OCI-LY1 (cell line): ENCODE results near the gene ADARB2.

ENCODE experiments used
- H2AFZ ChIP-seq: fragments of 200-600 bp; sonication (generic), shearing (Covaris generic); 2 replicates; pipeline ENCODE4 v1.6.0; 2014; ENCODE audit warnings: antibody characterized with exemption, mild to moderate bottlenecking, low read length
- H3F3A ChIP-seq: fragments of 200-600 bp; sonication (generic), shearing (Covaris generic); 2 replicates; pipeline ENCODE4 v1.6.0; 2014; ENCODE audit warnings: mild to moderate bottlenecking, antibody characterized with exemption, low read length, moderate library complexity; ENCODE audit not compliant: insufficient read depth
- H3K27ac ChIP-seq: fragments of 200-600 bp; sonication (generic); 2 replicates; pipeline ENCODE4 v1.5.1; 2014; ENCODE audit warnings: low read length, mixed run types, mild to moderate bottlenecking, low read depth; ENCODE audit not compliant: poor library complexity, severe bottlenecking
- H3K27me3 ChIP-seq: fragments of 200-600 bp; sonication (generic); 2 replicates; pipeline ENCODE4 v1.6.0; 2014; ENCODE audit warnings: antibody characterized with exemption, mild to moderate bottlenecking, low read length, moderate library complexity; ENCODE audit not compliant: insufficient read depth
- H3K36me3 ChIP-seq: fragments of 200-600 bp; sonication (generic); 2 replicates; pipeline ENCODE4 v1.6.1; 2014; ENCODE audit warnings: mild to moderate bottlenecking, antibody characterized with exemption, low read length, moderate library complexity, mixed read lengths; ENCODE audit not compliant: insufficient read depth
- H3K4me1 ChIP-seq: fragments of 200-600 bp; sonication (generic); 2 replicates; pipeline ENCODE4 v1.5.1; 2014; ENCODE audit warnings: mild to moderate bottlenecking, low read length, moderate library complexity; ENCODE audit not compliant: insufficient read depth, severe bottlenecking
- H3K4me2 ChIP-seq: fragments of 200-600 bp; sonication (generic), shearing (Covaris generic); 2 replicates; pipeline ENCODE4 v1.6.1; 2014; ENCODE audit warnings: low read length
- H3K4me3 ChIP-seq: fragments of 200-600 bp; sonication (generic); 2 replicates; pipeline ENCODE4 v1.5.1; 2014; ENCODE audit warnings: low read length, low read depth, mild to moderate bottlenecking, mixed read lengths; ENCODE audit not compliant: poor library complexity, severe bottlenecking
- H3K79me2 ChIP-seq: fragments of 200-600 bp; shearing (Covaris generic); 2 replicates; pipeline ENCODE4 v1.6.1; 2016; ENCODE audit warnings: mixed run types, low read length, mixed read lengths; ENCODE audit not compliant: insufficient read depth
- H3K9ac ChIP-seq: fragments of 200-600 bp; sonication (generic), shearing (Covaris generic); 2 replicates; pipeline ENCODE4 v1.6.1; 2014; ENCODE audit warnings: mild to moderate bottlenecking, low read length, mixed read lengths
- H3K9me2 ChIP-seq: fragments of 200-600 bp; sonication (generic), shearing (Covaris generic); 2 replicates; pipeline ENCODE4 v1.6.1; 2014; ENCODE audit warnings: low read depth, mild to moderate bottlenecking, low read length, mixed read lengths
- H3K9me3 ChIP-seq: fragments of 200-600 bp; shearing (Covaris generic); 2 replicates; pipeline ENCODE4 v1.6.1; 2014; ENCODE audit warnings: low read length, mixed read lengths
- H4K20me1 ChIP-seq: fragments of 200-600 bp; sonication (generic), shearing (Covaris generic); 2 replicates; pipeline ENCODE4 v1.6.0; 2016; ENCODE audit warnings: mild to moderate bottlenecking, low read length; ENCODE audit not compliant: insufficient read depth
- CTCF ChIP-seq: fragments of 200-600 bp; sonication (generic), shearing (Covaris generic); IDR thresholded peaks from 2 replicates; pipeline ENCODE4 v1.5.1; 2017; ENCODE audit warnings: mild to moderate bottlenecking, antibody characterized with exemption, low read length, moderate library complexity, mixed read lengths
- EZH2 ChIP-seq: fragments of 200-600 bp; sonication (generic), shearing (Covaris generic); IDR thresholded peaks from 2 replicates; pipeline ENCODE4 v1.8.0; 2017; ENCODE audit warnings: borderline replicate concordance, mixed run types, mild to moderate bottlenecking, antibody characterized with exemption, low read length, moderate library complexity, mixed read lengths

Gene ADARB2

GRCh38 chr10:1596482-1597099, 140.7 kb downstream of the ADARB2 start:
- H3K4me3 ChIP-seq, result no peak overlapping the region
- no peaks in the 10 kb centered on the region for H3K9me3 ChIP-seq
- H3K36me3 ChIP-seq, result peaks cover 6% of the 10 kb centered on the region; the same call in 1 of the 2 replicates
- no peak overlapping the region for H2AFZ ChIP-seq
- TF ChIP-seq EZH2, result no peak
- TF ChIP-seq CTCF, result no peak
- H3K27me3 ChIP-seq, result no peaks in the 10 kb centered on the region
- H3K9me2 ChIP-seq, result no peaks in the 10 kb centered on the region
- no peaks in the 10 kb centered on the region for H4K20me1 ChIP-seq
- H3K9ac ChIP-seq, result no peak overlapping the region
- no peaks in the 10 kb centered on the region for H3F3A ChIP-seq
- H3K4me1 ChIP-seq, result peaks cover 48% of the 10 kb centered on the region
- H3K4me2 ChIP-seq, result no peak overlapping the region
- H3K27ac ChIP-seq, result no peak overlapping the region
- no peaks in the 10 kb centered on the region for H3K79me2 ChIP-seq

- TF ChIP-seq EZH2 (no peak), CTCF (no peak)
- Histone ChIP-seq H3K27me3 (no peaks in the 10 kb centered on the region), H3K4me2 (no peak overlapping the region), H2AFZ (no peak overlapping the region), H3K4me3 (no peak overlapping the region), H3K27ac (no peak overlapping the region), H3F3A (no peaks in the 10 kb centered on the region), H3K79me2 (no peaks in the 10 kb centered on the region), H3K9me3 (no peaks in the 10 kb centered on the region), H3K9me2 (no peaks in the 10 kb centered on the region), H3K36me3 (peaks cover 6% of the 10 kb centered on the region; the same call in 1 of the 2 replicates), H3K4me1 (peaks cover 42% of the 10 kb centered on the region), H4K20me1 (no peaks in the 10 kb centered on the region), H3K9ac (no peak overlapping the region)
Observed at GRCh38 chr10:1595726-1596125, 141.6 kb downstream of the ADARB2 start.

GRCh38 chr10:1595242-1595600, 142.1 kb downstream of the ADARB2 start:
- H3K4me1 ChIP-seq, result peaks cover 41% of the 10 kb centered on the region
- H3F3A ChIP-seq, result no peaks in the 10 kb centered on the region
- no peak overlapping the region for H2AFZ ChIP-seq
- TF ChIP-seq CTCF, result no peak
- no peaks in the 10 kb centered on the region for H3K79me2 ChIP-seq
- no peaks in the 10 kb centered on the region for H4K20me1 ChIP-seq
- no peaks in the 10 kb centered on the region for H3K9me2 ChIP-seq
- H3K4me2 ChIP-seq, result no peak overlapping the region
- H3K4me3 ChIP-seq, result no peak overlapping the region
- no peak overlapping the region for H3K9ac ChIP-seq
- H3K9me3 ChIP-seq, result no peaks in the 10 kb centered on the region
- H3K27ac ChIP-seq, result no peak overlapping the region
- H3K36me3 ChIP-seq, result peaks cover 6% of the 10 kb centered on the region; the same call in 1 of the 2 replicates
- H3K27me3 ChIP-seq, result no peaks in the 10 kb centered on the region
